ENCODE measurements around the gene RENBP.

Gene RENBP

DNA sequence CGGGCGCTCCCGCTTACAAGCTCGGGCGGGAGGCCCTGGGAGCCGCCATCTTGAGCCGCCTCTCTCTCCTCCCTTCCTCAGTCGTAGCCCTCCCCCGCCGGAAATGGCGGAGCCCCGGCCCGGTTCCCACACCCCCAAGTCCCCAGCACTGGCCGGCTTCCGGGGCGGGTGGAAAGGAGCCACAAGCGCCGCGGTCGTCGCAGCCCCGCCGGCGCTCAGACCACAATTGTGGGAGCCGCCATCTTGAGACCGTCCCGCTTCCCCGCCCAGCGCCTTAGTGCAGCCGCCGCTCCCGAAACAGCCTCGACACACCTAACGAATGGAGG lies 26.6 kb upstream of the RENBP start:
- peak; percentile 95 for DNase-seq (ENCODE audit: low read depth, low spot score)

DNA sequence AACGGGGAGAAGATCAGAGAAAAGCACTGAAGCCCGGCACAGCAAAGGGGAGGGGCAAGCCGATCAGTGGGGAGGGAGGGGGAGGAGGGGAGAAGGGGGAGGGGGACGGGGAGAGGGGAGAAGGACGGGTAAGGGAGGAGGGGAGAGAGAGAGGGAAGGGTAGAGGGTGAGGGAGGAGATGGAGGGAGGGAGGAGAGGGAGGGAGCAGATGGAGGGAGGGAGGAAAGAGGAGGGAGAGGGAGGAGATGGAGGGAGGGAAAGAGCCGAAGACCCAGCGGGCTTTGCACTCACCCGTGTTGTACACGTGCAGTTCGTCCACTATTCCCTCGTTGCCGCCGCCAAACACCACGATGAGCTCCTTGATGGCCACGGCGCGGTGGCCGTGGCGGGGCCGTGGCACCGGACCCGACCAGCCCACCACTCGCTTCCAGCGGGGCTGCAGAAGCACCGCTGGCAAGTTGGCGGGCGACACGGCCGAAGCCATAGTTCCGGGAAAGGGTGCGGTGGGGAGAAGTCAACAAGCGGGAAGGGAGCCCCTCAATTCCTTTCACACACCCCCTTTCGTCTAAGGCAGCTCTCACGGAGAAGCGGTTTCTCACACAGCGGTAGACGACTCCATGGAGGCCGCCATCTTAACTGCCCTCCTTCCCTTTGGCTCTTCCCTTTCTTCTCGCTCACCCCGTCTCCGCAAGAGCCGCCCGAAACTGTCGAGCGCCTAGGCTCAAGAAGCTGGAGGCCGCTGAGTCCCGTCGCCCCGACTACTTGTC lies 26.1 kb upstream of the RENBP start:
- peak; percentile 71 for DNase-seq (ENCODE audit: low read depth, low spot score)

GRCh38 chrX:153969904-153970356 lies 25.5 kb upstream of the RENBP start:
- DNase-seq (ENCODE audit: low read depth, low spot score): peak; percentile 63

DNA sequence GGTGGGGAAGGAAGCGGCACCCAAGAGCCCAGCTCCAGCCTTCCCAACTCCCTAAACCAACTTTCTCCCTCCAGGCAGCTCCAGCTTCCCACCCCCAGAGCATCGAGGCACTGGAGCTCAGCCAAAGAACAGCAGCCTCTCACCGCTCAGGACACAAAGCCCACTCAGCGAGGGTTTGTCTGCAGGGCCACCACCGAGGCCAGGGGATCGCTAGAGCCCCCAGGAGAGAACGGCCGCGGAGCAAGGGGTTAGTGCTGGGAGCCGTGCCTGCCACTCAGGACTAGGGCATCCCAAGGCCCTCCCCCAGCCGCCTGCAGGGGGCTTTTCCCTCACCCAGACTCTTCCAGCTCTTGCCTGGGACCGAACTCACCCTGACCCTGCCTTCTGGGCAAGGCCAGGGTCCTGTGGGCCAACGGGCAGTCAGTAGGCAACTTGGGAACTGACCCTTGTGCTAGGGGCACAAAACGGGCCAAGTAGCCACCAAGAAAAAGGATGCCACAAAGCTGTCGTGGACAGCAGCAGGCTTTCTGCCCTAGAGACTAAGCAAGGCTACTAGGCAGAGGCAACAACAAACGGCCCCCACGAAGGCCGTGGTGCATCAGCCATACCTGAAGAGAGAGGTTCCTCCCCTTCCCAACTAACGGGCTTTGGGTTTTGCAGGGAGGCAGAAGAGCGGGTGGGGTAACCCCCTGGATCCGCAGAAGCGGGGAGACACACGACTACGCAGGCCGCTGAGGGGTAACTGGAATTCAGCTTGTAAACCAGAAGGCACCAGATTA lies 24.9 kb upstream of the RENBP start:
- peak; percentile 31 for DNase-seq (ENCODE audit: low read depth, low spot score)

DNA sequence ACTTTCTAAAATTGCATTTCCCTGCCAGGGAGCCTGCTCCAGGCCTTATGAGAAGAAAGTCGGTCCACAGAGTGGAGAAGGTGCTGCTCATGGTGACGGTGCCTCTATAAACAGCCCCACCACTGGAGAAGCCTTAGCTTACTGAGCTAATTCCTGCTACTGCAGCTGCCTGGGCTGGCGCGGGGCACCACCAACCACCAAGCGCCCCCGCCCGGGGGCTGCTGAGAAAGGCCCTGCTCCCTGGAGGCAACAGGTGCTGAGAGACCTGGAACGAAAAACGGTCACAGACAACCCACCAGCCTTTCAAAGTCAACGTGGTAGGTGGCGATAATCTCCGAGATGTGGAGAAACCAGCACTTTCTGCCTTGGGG lies 24.3 kb upstream of the RENBP start:
- peak; percentile 50 for DNase-seq (ENCODE audit: low read depth, low spot score)

- no peak for DNase-seq (ENCODE audit: low read depth, low spot score)
Observed at GRCh38 chrX:153968255-153968654, 23.8 kb upstream of the RENBP start.

- no peak for DNase-seq (ENCODE audit: low read depth, low spot score)
Observed at GRCh38 chrX:153967536-153968224, 23.2 kb upstream of the RENBP start.

GRCh38 chrX:153966841-153967535 lies 22.5 kb upstream of the RENBP start:
- DNase-seq (ENCODE audit: low read depth, low spot score): no peak

DNA sequence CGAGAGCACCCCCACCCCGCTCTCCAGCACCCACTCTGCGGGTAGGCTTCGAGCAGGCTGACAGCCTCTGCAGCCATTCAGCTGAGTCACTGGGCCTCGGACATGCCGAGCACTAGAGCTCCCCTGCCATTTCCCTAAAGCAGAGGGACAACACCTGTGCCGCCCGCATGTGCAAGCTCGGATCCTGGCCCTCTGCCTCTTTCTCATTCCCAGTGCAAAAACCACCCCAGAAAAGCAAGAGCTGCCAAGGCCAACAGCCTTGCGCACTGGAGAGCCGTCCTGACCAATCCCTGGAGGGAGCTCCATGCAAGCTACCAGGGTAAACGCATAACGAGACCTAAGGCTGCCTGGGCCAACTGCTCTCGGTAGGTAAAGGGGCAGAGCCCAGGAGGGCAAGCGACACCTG lies 21.8 kb upstream of the RENBP start:
- DNase-seq (ENCODE audit: low read depth, low spot score): peak; percentile 47

- DNase-seq (ENCODE audit: low read depth, low spot score): no peak
Observed at GRCh38 chrX:153965406-153965805, 21.0 kb upstream of the RENBP start.

DNA sequence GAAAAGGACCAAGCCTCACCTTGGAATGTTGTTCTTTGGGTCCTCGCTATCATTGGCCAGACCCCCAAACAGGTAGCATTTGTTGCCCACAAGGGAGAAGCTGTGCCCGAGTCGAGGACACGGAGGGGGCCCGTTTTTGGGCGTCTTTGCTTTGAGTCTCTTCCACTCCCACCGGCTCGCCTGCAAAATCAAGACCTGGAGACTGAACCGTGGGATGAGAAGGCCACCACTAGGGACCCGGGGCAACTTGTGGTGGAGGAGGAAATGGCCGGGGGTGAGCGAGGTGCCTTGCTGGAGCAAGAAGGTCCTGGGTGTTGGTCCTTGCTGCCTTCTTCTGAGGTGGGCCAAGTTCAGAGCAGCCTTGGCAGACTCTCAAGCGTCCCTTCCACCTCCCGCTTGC lies 19.7 kb upstream of the RENBP start:
- DNase-seq (ENCODE audit: low read depth, low spot score): no peak

DNA sequence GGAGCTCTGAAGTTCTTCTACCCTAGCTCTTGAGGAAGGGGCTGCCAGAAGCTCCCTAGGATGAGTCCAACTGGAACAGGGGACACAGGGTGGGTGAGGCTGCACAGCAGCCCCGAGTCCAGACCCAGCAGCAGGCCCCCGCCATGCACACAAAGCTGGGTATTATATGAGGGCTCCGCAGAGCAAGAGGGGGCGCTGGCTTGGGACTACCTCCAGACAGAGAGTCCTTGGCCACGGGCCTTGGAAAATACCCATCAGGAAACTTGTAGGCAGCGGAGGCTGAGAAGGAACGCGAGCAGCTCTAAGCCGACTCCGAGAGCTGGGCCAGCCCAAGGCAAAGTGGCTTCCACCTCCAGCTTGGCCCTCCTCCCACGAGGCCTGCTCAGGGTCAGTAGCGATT lies 19.1 kb upstream of the RENBP start:
- no peak for DNase-seq (ENCODE audit: low read depth, low spot score)

GRCh38 chrX:153961292-153961691 lies 16.8 kb upstream of the RENBP start:
- no peak for DNase-seq (ENCODE audit: low read depth, low spot score)

- DNase-seq (ENCODE audit: low read depth, low spot score): no peak
Observed at GRCh38 chrX:153960786-153961185, 16.3 kb upstream of the RENBP start.

- no peak for DNase-seq (ENCODE audit: low read depth, low spot score)
Observed at GRCh38 chrX:153960077-153960476, 15.6 kb upstream of the RENBP start.

GRCh38 chrX:153959649-153960048 lies 15.2 kb upstream of the RENBP start:
- DNase-seq (ENCODE audit: low read depth, low spot score): no peak

GRCh38 chrX:153958605-153959004 lies 14.2 kb upstream of the RENBP start:
- DNase-seq (ENCODE audit: low read depth, low spot score): no peak

DNA sequence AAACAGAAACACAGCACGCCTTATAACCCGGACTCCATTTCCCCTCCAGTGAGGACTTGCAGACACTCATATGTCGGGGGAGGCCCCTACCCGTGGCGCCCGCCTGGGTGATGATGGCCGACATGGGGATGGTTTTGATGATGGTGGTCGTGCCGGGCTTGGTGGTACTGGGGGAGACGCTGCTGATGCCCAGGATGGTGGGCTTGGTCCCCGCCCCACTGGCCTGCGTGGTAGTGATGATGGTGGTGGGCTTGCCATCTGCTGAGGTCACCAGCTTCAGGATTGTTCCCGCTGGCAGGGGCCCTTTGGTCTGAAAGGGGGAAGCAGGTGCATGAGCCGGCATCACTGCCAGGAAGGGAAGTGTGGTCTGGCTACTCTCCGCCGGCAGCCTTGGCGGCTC lies 12.8 kb upstream of the RENBP start:
- no peak for DNase-seq (ENCODE audit: low read depth, low spot score)

DNA sequence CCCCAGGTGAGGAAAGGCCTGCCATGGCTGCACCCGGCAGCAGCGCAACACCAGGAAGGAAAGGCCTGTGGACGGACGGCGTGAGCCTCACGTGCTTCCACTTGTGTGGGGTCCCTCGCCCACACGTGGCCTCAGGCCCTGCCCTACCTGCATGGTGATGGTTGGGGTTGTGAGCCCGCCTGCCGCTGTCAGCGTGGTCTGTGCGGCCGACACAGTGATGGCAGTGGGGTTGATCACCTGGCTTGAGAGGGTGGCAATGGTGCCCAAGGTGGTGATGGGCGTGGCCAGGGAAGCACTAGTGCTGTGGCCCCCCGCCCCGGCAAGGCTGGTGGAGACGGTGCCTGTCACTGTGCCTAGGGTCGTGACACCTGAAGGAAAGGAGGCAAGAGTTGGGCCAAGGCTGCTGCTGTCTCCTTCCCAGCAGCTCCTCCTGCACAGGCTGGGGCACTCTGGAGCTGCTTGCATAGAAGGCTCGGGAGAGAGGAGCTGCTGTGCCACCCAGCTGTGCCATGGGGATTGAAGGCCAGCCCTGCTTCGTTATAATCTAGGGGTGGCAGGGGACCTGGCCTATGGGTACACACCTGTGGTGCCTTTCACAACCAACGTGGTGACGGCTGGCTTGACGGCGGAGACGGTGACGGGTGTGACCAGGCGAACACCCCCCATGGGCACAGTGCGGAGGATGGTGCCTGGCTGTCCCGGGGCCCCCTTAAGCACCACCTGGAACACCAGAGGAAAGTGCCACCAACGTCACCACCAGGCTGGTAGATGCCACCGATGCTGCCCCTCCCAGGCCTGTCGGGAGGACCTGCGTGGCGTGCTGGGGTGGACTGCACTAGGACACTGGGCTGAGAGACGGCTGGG lies 11.8 kb upstream of the RENBP start:
- DNase-seq (ENCODE audit: low read depth, low spot score): no peak

DNA sequence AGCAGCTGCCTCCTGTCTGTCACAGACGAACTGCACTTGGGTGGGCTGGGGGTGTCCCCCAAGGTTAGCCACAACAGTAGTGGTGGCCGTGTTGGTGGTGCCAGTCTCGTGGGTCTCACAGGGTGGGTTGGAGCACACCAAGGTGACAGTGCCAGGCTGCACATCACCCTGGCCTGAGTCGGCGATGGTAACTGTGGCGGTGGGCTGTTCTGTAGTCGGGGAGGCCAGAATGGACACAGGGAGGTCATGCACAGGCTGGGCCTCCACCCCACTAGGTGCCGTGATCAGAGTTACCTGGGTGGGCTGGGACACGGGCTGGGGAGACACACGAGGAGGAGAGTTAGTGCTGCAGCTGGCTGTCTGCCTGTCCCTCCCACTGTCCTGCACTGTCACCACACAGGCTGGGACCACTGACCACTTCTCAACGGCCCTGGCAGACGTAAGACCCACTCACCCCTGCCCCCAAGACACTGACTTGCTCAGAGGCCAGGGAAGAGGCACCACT lies 10.8 kb upstream of the RENBP start:
- no peak for DNase-seq (ENCODE audit: low read depth, low spot score)
